HG02840 (cell line): ENCODE data around the gene TPST1.
"Not testable (repeated sequence)": the region's sequence is repeated elsewhere in the genome, so short reads cannot be mapped to it uniquely, and the experiment has no call there.

ENCODE experiments used
- ATAC-seq: cut with Tn5 transposase; IDR thresholded peaks from one replicate; pipeline ENCODE4 v1.9.1; 2021; ENCODE audit warnings: mild to moderate bottlenecking, moderate library complexity, moderate number of reproducible peaks; ENCODE audit not compliant: unreplicated experiment, low FRiP score

TPST1 gene

DNA sequence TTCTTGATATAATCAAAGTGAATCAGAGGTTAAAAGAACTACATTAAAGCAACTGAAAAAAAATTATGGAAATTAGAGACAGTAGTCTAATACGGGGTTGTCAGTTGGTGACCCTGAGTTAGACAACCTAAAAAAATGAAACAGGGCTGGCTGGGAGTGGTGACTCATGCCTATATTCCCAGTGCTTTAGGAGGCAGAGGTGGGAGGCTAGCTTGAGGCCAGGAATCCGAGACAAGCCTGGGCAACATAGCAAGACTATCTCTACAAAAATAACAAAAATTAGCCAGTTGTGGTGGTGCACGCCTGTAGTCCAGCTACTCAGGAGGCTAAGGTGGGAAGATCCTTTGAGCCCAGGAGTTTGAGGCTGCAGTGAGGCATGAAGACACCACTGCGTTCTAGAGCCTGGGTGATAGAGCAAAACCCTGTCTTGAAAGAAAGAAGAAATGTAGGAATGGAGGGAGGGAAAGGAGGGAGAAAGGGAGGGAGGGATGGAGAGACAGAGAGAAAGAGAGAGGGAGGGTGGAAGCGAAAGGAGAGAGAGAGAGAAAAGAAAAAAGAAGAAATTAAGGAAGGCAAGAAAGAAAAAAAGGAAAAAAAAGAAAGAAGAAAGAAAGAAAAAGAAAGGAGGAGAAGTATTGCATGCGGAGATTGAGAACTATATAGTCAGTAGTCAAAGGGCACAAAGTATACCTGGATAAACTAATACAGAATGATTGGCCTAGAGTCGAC lies 166.1 kb downstream of the TPST1 start:
- no peak for ATAC-seq

DNA sequence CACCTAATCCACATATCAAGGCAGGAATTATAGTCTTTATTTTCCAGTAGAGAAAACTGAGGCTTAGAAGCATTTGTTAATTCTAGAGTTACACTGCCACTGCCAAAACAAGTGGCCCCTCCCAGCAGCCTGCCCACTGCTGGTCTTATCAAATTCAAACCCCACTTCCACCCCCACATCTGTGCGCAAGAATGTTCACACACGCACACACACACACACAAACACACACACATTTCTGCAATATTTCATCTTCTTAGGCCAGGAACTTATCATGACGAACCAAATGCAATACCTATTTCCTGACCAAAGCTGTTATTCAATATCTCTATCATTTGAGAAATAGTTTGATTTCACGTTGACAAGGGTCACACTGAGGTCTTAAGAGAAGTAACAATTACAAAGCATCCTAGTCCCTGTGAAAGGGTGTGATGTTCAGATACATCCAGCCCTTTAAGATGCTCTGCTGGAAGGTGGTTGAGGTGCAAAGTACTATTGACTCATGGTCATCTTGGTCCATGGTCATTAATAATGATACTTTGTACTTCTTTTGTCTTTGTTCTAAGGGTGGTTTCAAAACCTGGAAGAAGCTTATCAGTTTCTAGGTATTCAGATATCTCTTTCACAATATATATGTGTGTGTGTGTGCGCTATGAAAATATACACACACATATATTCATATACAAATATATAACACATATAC lies 169.2 kb downstream of the TPST1 start:
- ATAC-seq = not testable (repeated sequence)

DNA sequence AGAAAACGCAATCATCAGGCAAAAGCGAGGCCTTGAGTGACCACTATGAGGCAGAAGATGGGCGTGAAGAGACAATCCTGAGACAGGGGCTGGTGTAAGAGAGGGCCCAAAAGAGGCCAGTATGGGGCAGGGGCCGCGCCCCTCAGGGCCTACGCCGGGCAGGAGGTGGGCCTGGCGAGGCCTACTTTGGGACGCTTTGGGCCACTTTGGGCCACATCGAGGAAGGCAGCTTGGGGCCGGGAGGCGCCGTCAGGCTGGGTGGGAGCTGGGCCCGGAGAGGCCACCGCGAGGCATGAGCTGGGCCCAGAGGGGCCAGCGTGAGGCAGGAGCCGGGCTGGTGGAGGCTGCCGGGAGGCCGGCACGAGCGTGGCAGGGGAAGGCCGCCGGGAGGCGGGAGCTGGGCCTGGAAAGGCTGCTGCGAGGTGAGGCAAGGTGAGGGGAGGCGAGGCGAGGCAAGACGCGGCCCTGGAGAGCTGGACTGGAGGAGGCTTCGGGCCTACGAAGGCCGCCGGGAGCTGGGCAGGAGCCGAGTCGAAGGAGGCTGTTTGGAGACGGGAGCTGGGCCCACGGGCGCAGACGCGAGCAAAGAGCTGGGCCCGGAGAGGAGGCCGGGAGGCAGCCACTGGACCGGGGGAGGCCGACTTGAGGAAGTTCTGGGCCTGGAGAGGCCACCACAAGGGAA lies 171.3 kb downstream of the TPST1 start:
- no peak for ATAC-seq

DNA sequence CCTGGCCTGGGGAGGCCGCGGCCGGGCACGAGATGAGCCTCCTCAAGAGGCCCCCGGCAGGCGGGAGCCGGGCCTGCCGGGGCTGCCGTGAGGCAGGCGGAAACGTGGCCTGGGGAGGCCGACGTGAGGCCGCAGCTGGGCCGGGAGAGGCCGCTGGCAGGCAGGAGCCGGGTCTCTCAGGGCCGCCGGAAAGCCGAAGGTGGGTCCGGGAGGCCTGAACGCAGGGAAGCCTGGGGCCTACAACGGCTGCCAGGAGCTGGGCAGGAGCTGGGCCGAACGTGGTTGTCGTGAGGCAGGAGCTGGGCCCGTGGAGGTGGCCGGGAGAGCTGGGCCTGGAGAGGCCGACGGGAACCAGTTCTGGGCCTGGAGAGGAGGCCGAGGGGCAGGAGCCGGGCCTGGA lies 171.9 kb downstream of the TPST1 start:
- ATAC-seq = no peak

DNA sequence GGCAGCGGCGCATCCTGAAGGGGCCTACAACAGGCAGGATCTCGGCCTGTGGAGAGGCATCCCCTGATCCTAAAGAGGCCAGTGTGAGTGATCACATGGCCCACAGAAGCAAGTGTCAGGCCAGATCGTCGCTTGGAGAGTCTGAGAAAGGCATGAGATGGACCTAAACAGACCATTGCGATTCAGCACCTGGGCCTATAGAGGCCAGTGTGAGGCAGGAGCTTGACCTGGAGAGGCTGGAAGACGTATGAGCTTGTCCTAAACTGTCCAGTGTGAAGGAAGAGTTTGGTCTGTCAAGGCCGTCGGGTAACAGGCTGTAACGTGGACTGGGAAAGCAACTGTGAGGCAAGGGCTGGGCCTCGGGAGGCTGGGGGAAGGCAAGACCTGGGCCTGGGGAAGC lies 172.6 kb downstream of the TPST1 start:
- no peak for ATAC-seq

DNA sequence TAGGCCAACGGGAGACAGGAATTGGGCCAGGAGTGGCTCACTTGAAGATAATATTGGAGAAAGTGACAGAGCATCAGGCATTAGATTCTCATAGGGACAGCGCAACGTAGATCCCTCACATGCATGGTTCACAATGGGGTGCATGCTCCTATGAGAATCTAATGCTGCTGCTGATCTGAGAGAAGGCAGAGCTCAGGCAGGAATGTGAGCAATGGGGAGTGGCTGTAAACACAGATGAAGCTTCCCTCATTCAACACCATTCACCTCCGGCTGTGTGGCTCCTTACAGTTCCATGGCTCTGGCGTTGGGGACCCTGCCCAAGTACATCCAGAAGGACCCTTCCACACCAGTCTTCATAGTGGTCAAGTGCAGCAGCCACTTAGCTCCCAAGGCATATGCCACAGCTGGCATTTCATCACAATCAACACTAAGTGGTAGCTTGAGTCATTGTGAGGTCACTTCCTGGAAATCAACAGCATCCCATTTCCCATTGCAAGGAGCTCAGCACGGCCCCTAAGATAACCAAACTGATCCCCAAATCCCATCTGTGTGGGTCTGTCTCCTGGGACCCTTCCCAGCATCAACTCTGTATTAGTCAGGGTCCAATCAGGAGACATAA lies 174.5 kb downstream of the TPST1 start:
- ATAC-seq = no peak

DNA sequence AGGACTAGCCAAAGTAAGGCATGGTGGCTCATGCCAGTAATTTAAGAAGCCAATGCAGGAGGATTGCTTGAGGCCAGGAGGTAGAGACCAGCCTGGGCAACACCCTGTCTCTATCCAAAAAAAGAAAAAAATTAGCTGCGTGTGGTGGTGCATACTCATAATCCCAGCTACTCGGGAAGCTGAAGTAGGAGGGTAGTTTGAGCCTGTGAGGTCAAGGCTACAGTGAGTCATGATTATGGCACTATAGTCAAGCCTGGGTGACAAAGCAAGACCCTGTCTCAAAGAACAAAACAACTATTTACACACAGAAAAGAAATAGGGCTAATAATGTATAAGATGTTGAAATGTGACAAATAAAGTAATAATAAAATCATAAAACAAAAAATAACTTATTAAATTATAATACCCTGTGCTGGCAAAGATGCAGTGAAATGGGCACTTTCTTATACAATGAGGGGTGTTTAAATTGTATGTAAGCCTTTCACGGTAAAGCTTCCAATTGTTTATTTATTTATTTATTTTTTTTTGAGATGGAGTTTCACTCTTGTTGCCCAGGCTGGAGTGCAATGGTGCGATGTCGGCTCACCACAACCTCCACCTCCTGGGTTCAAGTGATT lies 175.2 kb downstream of the TPST1 start:
- no peak for ATAC-seq

DNA sequence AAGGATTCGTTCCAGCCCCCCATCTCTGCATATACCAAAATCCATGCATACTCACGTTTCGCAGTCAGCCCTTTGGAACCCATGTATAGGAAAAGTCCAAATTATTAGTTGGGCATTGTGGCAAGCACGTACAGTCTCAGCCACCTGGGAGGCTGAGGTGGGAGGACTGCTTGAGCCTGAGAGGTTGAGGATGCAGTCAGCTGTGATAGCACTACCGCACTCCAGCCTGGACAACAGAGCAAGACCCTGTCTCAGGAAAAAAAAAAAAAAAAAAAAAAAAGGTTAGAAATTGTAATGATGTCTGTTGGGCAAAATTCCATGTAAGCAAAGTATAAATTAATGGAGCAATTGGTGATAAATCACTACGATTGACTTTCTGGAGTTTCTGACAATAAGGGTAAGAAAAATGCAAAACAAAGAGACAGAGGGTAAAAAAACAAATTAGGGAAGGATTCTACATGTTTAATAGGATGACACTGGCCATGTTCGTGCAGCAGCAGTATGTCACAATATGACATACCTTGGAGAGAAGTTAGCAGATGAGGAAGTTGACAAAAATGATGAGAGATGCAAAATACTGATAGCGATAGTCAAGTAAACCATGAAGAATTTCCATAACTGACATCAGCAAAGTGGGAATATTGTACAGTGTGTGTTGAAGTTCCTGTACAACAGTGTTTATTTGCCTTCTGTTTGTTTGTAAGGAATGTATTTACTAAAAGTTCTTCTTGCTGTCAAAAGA lies 177.2 kb downstream of the TPST1 start:
- ATAC-seq = not testable (repeated sequence)

DNA sequence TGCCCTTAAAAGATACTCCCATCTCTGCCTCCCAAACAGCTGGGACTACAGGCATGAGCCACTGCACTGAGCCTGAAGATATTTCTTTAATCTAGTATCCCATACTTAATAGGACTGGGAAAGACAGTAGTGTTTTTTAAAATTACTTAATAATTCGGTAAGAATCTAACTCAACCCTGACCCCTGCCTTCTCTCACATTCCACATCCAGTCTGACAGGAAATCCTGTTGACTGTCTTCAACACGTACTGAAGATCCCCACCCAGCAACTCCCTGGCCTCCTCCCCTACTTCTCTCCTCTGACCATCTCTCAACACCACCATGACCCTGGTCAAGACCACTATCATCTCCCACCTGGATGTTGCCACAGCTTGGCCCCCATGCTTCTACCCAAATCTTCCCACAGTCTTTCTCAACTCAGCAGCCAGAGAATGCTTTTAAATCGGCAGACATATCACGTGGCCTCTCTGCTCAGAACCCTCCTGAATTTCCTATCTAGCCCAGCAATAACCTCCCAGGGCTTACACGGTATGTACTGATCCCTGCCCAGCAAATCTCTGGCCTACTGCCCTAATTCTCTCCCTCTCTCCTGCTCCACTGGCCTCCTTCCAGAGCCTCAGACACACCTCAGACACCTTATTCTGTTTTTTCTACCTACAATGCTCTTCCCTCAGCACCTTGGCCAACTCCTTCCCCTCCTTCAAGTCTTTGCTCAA lies 180.2 kb downstream of the TPST1 start:
- ATAC-seq = not testable (repeated sequence)

DNA sequence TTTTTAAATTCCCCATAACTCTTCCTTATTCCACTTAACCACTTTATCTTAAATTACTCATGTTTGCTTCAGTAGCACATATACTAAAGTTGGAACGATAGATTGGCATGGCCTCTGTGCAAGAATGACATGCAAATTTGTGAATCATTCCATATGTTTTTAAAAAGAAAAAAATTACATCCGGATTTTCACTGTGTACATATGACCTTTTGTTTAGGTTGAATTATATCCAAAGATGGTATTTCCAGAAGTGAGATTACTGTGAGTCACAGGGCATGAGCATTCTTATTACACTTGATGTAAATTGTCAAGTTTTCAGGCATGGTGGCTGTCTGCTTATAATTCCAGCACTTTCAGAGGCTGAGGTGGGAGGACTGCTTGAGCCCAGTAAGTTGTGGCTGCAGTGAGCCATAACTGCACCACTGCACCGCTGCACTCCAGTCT lies 190.0 kb downstream of the TPST1 start:
- not testable (repeated sequence) for ATAC-seq

DNA sequence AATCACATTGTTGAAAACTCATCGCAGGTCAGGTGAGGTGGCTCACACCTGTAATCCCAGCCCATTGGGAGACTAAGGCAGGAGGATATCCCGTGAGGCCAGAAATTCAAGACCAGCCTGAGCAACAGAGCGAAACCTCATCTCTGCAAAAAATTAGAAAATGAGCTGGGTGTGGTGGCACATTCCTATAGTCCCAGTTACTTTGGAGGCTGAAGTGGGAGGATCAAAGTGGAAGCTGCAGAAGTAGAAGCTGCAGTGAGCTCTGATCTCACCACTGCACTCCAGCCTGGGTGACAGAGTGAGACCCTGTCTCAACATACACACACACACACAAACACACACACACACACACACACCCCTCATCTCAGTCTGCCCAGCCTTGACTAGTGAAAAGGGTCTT lies 190.9 kb downstream of the TPST1 start:
- not testable (repeated sequence) for ATAC-seq

DNA sequence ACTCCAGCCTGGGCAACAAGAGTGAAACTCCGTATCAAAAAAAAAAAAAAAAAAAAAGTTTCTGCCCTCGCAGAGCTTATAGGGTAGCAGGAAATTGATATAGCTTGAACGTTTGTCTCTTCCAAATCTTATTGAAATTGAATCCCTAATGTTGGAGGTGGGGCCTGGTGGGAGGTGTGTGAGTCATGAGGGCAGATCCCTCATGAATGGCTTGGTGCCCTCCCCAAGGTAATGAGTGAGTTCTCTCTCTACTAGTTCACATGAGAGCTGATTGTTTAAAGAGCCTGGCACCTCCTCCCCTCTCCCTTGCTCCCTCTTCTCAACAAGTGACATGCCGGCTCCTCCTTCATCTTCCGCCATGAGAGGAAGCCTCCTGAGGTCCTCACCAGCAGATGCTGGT lies 193.7 kb downstream of the TPST1 start:
- ATAC-seq = not testable (repeated sequence)

DNA sequence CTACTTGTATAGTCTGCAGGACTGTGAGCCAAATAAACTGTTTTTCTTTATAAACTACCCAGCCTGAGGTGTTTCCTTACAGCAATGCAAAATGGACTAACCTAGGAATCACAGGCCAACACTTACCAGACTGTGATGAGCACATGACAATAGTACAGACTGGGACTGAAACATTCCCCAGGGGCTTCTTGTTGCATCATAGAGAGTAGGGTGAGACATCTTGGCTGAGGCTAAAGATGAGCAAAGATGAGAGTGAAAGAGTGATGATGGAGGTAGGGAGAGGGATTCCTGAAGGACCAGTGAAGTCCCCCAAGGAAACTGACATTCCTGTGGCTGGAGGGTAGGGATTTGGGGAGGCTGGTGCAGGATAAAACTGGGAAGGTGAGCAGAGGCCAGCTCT lies 194.4 kb downstream of the TPST1 start:
- ATAC-seq = no peak

DNA sequence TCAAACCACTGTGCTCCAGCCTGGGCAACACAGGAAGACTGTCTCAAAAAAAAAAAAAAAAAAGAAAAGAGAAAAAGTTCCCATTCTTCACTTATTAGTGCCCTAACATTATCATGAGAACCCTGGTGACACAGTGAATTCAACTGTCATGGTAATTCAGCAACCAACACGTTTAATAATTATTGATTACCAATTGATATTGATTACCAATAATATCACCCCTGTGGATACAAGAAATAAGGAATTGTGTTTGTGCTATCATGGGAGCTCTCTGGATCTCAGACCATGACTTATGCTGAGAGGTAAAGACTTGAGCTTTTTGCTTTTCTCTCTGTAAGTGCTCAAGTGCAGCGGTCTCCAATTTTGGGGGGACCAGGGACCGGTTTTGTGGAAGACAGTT lies 195.3 kb downstream of the TPST1 start:
- no peak for ATAC-seq

DNA sequence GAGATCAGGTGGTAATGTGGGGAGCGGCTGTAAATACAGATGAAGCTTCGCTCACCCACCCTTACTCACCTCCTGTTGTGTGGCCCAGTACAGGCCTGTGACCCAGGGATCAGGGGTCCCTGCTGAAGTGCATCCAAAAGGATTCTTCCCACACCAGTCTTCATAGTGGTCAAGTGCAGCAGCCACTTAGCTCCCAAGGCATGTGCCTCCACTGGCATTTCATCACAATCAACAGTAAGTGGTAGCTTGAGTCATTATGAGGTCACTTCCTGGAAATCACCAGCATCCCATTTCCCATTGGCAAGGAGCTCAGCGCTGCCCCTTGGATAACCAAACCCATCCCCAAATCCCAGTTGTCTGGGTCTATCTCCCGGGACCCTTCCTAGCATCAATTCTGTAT lies 196.0 kb downstream of the TPST1 start:
- ATAC-seq = not testable (repeated sequence)

DNA sequence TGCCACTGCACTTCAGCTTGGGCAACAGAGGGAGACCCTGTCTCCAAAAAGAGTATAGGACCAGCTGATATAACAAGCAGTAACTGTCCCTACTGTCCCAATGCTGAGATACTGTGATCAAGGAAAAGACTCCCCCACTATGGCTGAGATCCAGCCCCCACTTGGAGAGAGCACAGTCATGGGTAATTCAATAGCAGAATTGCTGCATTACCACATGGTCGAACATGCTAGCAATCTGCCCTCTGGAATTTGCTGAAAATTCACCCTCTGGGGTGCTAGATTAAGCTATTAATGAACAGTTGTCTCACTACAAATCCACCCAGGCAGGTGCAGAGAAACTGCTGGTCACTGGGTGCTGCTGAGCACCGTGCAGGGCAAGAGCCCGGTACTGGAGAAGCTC lies 196.8 kb downstream of the TPST1 start:
- not testable (repeated sequence) for ATAC-seq

DNA sequence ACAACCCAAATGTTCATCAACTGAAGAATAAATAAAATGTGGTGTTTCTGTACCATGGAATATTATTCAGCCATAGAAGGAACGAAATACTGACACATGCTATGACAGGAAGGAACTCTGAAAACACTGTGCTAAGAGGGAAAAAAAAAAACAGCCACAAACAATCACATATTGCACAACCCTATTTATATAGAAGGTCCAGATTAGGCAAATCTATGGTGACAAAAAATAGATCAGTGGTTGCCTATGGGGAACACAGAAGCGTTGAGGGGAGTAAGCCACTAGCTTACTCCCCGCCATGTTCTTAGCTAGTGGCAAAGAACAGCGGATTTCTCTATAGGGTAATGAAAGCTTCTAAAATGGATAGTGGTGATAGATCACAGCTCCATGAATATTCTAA lies 198.4 kb downstream of the TPST1 start:
- ATAC-seq = no peak

DNA sequence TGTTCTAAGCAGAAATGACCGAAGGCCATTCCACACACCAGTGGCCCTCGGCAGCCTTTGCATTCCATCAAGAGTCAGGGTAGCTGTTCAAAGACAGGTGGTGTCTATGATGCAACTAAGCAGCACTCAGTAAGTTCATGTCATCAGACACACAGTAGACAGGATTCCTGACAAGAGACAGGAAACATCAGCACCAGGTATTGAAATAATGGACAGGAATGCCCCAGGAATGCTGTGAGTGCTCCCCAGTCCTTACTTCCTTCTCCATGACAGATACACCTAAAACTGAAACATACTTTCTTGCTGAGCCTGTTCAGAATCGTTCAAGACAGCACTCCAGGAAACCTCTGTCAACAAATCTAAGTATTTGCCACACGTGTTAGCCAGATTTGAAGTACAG lies 204.4 kb downstream of the TPST1 start:
- ATAC-seq = no peak
